Astrocyte (in vitro differentiated cells and primary cell): ENCODE measurements around the gene COL28A1.

Source experiments
- EZH2 ChIP-seq: IDR thresholded peaks from 2 replicates; pipeline ENCODE4 v1.6.1; 2012; ENCODE audit warnings: mild to moderate bottlenecking, low read length, inconsistent platforms; ENCODE audit not compliant: insufficient read depth
- TF ChIP-seq, protein P1 (sequence below): IDR thresholded peaks from 2 replicates; pipeline ENCODE4 v1.5.1; 2011; ENCODE audit warnings: low read depth, mild to moderate bottlenecking, inconsistent platforms, low read length, moderate library complexity; ENCODE audit not compliant: insufficient read depth

DNA sequence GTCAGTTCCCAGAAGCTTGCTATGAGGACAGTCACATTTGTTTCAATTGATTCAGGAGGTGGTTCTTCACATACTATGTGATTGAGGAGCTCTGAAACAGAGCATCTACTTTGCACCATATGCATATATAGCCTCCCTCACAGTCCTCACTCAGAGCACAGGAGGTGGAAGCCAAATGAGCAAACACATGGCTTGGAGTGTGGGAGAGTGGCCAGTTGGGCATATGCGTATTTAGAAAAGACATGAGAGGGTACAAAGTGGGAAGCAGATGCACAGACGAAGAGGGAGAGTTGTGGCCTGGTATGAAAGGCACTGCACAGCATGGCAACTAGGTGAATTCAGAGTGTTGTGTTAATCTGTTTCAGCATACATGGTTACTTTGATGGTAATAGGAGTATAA, 165.6 kb downstream of the COL28A1 start:
- TF ChIP-seq, protein P1, sequence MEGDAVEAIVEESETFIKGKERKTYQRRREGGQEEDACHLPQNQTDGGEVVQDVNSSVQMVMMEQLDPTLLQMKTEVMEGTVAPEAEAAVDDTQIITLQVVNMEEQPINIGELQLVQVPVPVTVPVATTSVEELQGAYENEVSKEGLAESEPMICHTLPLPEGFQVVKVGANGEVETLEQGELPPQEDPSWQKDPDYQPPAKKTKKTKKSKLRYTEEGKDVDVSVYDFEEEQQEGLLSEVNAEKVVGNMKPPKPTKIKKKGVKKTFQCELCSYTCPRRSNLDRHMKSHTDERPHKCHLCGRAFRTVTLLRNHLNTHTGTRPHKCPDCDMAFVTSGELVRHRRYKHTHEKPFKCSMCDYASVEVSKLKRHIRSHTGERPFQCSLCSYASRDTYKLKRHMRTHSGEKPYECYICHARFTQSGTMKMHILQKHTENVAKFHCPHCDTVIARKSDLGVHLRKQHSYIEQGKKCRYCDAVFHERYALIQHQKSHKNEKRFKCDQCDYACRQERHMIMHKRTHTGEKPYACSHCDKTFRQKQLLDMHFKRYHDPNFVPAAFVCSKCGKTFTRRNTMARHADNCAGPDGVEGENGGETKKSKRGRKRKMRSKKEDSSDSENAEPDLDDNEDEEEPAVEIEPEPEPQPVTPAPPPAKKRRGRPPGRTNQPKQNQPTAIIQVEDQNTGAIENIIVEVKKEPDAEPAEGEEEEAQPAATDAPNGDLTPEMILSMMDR: no peak
- TF ChIP-seq EZH2: no peak
